Activated CD4-positive, alpha-beta T cell treated with anti-CD3 and anti-CD28 coated beads, Interleukin-2, amount 10 ng/mL, durations not matched to agents 24 days and 14 days (primary cell): ENCODE data around the gene TLE3. TPM values are rescaled to one million over a fixed set of nuclear protein-coding genes. Genes with fewer than 3 reads are reported as not detected.

Source experiments
- DNase-seq: peaks from one replicate; pipeline ENCODE4 v3.0.0; 2022
- H3K27ac Mint-ChIP-seq: one replicate; pipeline ENCODE4 v1.8.0; 2022; ENCODE audit warnings: mild to moderate bottlenecking, mixed read lengths
- H3K27me3 Mint-ChIP-seq: one replicate; pipeline ENCODE4 v1.8.0; 2022; ENCODE audit warnings: mixed read lengths
- H3K36me3 Mint-ChIP-seq: one replicate; pipeline ENCODE4 v1.8.0; 2022; ENCODE audit warnings: low read depth, mild to moderate bottlenecking, mixed read lengths
- H3K4me1 Mint-ChIP-seq: one replicate; pipeline ENCODE4 v1.8.0; 2021; ENCODE audit warnings: mixed read lengths
- H3K4me3 Mint-ChIP-seq: one replicate; pipeline ENCODE4 v1.8.0; 2022; ENCODE audit warnings: mild to moderate bottlenecking, moderate library complexity, mixed read lengths
- H3K9me3 Mint-ChIP-seq: one replicate; pipeline ENCODE4 v1.8.0; 2021; ENCODE audit warnings: mixed read lengths
- intact Hi-C: fragments of 100-400 bp; cut with micrococcal nuclease; formaldehyde crosslinking; loops from one replicate; pipeline ENCODE4 v1.15.1; 2023
- total RNA-seq: library from RNA; stranded (reverse); gene quantifications from 2 replicates; pipeline ENCODE4 v1.2.3, GENCODE V29; 2022

TLE3 gene
- total RNA-seq, 1 donor from 2014 or later, result 111 TPM

- Mint-ChIP-seq H3K27ac (no peak overlapping the region), H3K4me1 (no peaks in the 10 kb centered on the region), H3K36me3 (peaks cover 72% of the 10 kb centered on the region), H3K27me3 (no peaks in the 10 kb centered on the region), H3K9me3 (no peaks in the 10 kb centered on the region), H3K4me3 (no peak overlapping the region)
- no peak for DNase-seq
- intact Hi-C loops, result no loop called here
These were observed 43.4 kb downstream of the TLE3 start for GRCh38 chr15:70054366-70054765.

- peaks cover 70% of the 10 kb centered on the region for H3K36me3 Mint-ChIP-seq
- no peak for DNase-seq
- H3K27me3 Mint-ChIP-seq, result no peaks in the 10 kb centered on the region
- no peaks in the 10 kb centered on the region for H3K9me3 Mint-ChIP-seq
- no peaks in the 10 kb centered on the region for H3K4me1 Mint-ChIP-seq
- no peak overlapping the region for H3K4me3 Mint-ChIP-seq
- H3K27ac Mint-ChIP-seq, result peak overlapping the region; percentile 77
- intact Hi-C loops, result no loop called here
These were observed 43.9 kb downstream of the TLE3 start for GRCh38 chr15:70053716-70054229.

GRCh38 chr15:70053001-70053715 lies 44.6 kb downstream of the TLE3 start:
- H3K9me3 Mint-ChIP-seq, result no peaks in the 10 kb centered on the region
- no peak overlapping the region for H3K4me3 Mint-ChIP-seq
- DNase-seq, result no peak
- no peaks in the 10 kb centered on the region for H3K27me3 Mint-ChIP-seq
- H3K27ac Mint-ChIP-seq, result peak overlapping the region; percentile 77
- intact Hi-C loops, result no loop called here
- no peaks in the 10 kb centered on the region for H3K4me1 Mint-ChIP-seq
- H3K36me3 Mint-ChIP-seq, result peaks cover 66% of the 10 kb centered on the region

- no peak overlapping the region for H3K4me3 Mint-ChIP-seq
- H3K27me3 Mint-ChIP-seq, result no peaks in the 10 kb centered on the region
- no peaks in the 10 kb centered on the region for H3K9me3 Mint-ChIP-seq
- H3K4me1 Mint-ChIP-seq, result no peaks in the 10 kb centered on the region
- no peak overlapping the region for H3K27ac Mint-ChIP-seq
- no peak for DNase-seq
- intact Hi-C loops, result no loop called here
- H3K36me3 Mint-ChIP-seq, result peaks cover 64% of the 10 kb centered on the region
These were observed 45.6 kb downstream of the TLE3 start for GRCh38 chr15:70051948-70052633.

- no peak overlapping the region for H3K4me3 Mint-ChIP-seq
- intact Hi-C loops, result no loop called here
- no peak overlapping the region for H3K27ac Mint-ChIP-seq
These were observed 46.7 kb downstream of the TLE3 start for GRCh38 chr15:70050970-70051369.

DNA sequence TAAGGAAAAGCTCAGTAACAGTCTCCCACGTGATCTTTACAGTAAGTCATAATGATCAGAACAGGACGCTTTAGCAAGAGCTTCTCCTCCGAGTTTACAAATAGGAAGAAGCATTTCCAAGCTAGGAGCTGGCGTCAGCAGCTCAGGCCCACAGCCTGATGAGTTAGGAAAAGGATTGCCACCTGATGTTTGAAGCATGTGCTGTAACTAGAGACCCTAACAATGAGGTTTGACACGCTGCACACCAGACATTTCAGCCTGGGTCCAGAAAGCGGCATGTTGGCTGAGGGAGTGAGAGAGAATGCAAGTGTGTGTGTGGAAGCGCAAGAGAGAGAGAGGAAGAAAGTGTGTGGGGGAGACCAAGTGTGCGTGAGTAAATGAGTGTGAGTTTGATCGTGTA lies 47.3 kb downstream of the TLE3 start:
- Mint-ChIP-seq H3K9me3 (no peaks in the 10 kb centered on the region), H3K4me1 (no peaks in the 10 kb centered on the region), H3K4me3 (no peak overlapping the region), H3K27me3 (no peaks in the 10 kb centered on the region), H3K27ac (peak overlapping the region; percentile 34), H3K36me3 (peaks cover 57% of the 10 kb centered on the region)
- no peak for DNase-seq
- intact Hi-C loops, result no loop called here

More at GRCh38 chr15:70050970-70051369, 46.7 kb downstream of the TLE3 start:
- Mint-ChIP-seq H3K4me1 (no peaks in the 10 kb centered on the region), H3K27me3 (no peaks in the 10 kb centered on the region), H3K36me3 (peaks cover 61% of the 10 kb centered on the region), H3K9me3 (no peaks in the 10 kb centered on the region)
- no peak for DNase-seq

- H3K27me3 Mint-ChIP-seq, result no peaks in the 10 kb centered on the region
- H3K4me3 Mint-ChIP-seq, result no peak overlapping the region
- H3K36me3 Mint-ChIP-seq, result peaks cover 52% of the 10 kb centered on the region
- no peaks in the 10 kb centered on the region for H3K4me1 Mint-ChIP-seq
- DNase-seq, result no peak
- no peaks in the 10 kb centered on the region for H3K9me3 Mint-ChIP-seq
- H3K27ac Mint-ChIP-seq, result no peak overlapping the region
- intact Hi-C loops, result no loop called here
These were observed 47.9 kb downstream of the TLE3 start for GRCh38 chr15:70049701-70050301.

DNA sequence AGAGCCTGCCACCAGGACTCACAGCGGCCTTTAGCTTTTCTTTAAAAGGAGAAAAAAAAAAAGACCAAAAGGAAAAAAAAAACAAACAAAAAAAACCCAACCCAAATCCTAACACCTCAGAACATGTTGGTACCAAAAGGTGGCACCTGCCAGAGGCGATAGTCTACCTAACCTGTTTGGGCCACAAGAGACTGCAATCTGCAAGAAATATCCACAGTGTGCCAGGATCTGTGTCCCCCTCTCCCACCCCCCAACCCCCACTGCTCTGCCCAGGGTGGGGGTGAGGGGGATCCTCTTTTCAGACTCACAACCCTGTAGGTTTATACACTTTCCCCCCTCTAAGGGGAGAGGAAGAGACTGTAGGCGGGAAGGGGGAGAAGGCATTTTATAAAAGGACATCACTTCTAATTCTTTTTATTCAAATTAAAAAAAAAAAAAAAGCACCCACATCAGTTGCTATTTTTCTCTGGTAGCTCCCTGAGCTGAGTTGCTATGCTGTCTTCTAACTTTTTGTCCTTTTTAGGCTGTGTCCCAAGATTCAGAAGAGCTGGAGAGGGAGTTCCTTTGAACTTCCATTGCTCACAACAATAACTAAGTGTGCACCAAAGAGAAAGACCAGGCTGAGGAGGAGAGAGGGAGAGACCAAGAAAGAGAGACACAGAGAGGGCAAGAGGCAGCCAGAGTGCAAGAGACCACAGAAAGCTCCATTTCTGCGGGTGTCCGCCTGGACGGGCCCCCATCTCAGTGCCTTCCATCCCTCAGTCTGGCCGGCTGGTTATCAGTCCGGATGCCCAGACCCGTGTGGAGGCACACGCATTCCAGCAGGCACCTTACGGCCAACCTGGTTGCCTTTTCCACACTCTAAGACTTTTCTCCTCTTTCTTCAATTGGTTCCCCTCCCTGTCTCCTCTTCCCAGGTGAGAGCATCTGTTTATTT lies 48.9 kb downstream of the TLE3 start:
- intact Hi-C loops, result no loop called here

DNA sequence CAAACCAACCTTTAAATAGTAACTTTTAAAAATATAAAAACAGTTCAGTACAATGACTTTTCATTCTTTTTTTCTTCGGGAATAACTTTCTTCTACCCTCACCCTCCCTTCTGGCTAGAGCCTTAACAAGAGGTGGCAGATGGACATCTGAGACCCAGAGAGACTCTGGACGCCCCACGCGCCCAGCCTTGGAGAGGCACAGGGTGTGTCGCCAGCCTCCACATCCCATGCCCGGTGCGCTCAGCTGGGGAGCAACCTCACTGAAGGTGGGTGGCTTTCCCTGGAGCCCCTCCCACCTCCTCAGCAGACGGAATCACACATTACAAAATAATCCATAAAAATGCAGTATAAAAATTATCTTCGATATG lies 49.5 kb downstream of the TLE3 start:
- no peak for DNase-seq
- Mint-ChIP-seq H3K27ac (no peak overlapping the region), H3K9me3 (no peaks in the 10 kb centered on the region), H3K36me3 (peaks cover 47% of the 10 kb centered on the region), H3K27me3 (no peaks in the 10 kb centered on the region), H3K4me1 (no peaks in the 10 kb centered on the region), H3K4me3 (no peak overlapping the region)
- intact Hi-C loops, result no loop called here

More for the DNA sequence above, 48.9 kb downstream of the TLE3 start:
- peaks cover 48% of the 10 kb centered on the region for H3K36me3 Mint-ChIP-seq
- H3K4me1 Mint-ChIP-seq, result no peaks in the 10 kb centered on the region
- no peak overlapping the region for H3K27ac Mint-ChIP-seq
- DNase-seq, result no peak
- no peaks in the 10 kb centered on the region for H3K27me3 Mint-ChIP-seq
- H3K9me3 Mint-ChIP-seq, result no peaks in the 10 kb centered on the region
- H3K4me3 Mint-ChIP-seq, result no peak overlapping the region

DNA sequence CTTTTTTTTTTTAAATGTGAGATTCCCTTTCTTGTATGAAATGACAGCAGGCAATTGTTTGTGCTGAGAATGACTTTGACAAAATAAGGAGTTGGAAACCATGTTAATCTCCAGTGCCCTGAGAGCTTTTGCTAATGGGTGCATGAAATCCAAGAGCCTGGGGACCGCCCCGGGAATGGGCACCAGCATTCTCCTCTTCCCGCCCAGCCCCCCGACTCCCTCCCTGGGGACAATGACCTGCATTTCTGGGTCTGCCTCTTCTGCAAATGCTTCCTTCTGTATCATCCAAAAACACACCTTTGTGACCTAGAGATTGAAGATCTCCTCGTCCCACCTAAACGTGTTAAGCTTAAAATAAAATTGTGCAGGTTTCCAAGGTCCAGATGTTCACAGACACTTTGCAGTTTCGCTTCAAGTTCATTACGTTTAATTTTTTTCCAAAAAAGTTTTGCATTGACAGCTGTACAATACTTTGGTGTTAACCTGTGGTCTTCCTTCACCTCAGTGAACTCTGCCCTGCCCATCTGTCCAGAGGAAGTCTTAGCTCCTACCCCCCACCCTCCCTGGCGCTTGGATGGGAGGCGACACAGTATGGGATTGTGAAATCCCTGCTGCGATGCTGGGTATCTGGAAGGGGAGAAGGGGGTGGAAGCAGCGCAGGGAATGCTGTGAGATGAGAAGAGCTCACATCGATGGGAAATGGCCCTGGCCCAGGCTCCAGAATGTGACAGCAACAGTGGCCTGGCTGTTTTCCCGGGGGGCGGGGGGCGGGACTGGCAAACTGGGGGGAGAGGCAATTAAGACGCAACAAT lies 50.1 kb downstream of the TLE3 start:
- no peak overlapping the region for H3K27ac Mint-ChIP-seq
- peaks cover 42% of the 10 kb centered on the region for H3K36me3 Mint-ChIP-seq
- no peaks in the 10 kb centered on the region for H3K27me3 Mint-ChIP-seq
- no peak overlapping the region for H3K4me3 Mint-ChIP-seq
- H3K4me1 Mint-ChIP-seq, result no peaks in the 10 kb centered on the region
- H3K9me3 Mint-ChIP-seq, result no peaks in the 10 kb centered on the region
- no peak for DNase-seq
- intact Hi-C loops, result no loop called here

GRCh38 chr15:70046679-70047369 lies 50.9 kb downstream of the TLE3 start:
- no peak for DNase-seq
- Mint-ChIP-seq H3K27ac (no peak overlapping the region), H3K36me3 (peaks cover 38% of the 10 kb centered on the region), H3K4me1 (no peaks in the 10 kb centered on the region), H3K9me3 (no peaks in the 10 kb centered on the region), H3K4me3 (no peak overlapping the region), H3K27me3 (no peaks in the 10 kb centered on the region)
- intact Hi-C loops, result no loop called here

- no peak overlapping the region for H3K27ac Mint-ChIP-seq
- intact Hi-C loops, result no loop called here
- H3K27me3 Mint-ChIP-seq, result peaks cover 3% of the 10 kb centered on the region
- no peak overlapping the region for H3K4me3 Mint-ChIP-seq
- peaks cover 26% of the 10 kb centered on the region for H3K36me3 Mint-ChIP-seq
- no peak for DNase-seq
- H3K4me1 Mint-ChIP-seq, result no peaks in the 10 kb centered on the region
- H3K9me3 Mint-ChIP-seq, result no peaks in the 10 kb centered on the region
These were observed 52.7 kb downstream of the TLE3 start for GRCh38 chr15:70045045-70045444.
